ENCODE results near the gene FLNC.

FLNC gene

DNA sequence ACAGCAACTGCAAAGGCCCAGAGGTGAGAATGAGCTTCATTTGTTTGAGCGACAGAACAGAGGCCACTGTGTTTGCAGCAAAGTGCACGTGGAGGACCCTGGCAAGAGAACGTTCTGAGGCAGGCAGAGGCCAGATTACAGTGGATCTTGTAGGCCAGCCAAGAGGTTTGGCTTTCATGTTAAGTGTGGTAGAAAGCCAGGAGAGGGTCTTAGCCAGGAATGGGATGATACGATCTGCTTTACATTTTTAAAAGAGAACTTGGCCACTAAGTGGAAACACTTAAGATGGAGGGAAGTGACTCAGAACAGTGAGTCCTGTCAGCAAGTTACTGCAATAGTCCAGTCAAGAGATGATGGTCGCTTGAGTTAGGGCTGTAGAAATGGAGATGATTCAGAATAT lies 33.9 kb upstream of the FLNC start:
- no peak for DNase-seq
- in situ Hi-C loops (cut with HindIII; ENCODE audit: low pct_ligation_motif_present, low pct_unique_long_range_greater_than_20kb, low sequenced_read_pairs) = no loop called here

DNA sequence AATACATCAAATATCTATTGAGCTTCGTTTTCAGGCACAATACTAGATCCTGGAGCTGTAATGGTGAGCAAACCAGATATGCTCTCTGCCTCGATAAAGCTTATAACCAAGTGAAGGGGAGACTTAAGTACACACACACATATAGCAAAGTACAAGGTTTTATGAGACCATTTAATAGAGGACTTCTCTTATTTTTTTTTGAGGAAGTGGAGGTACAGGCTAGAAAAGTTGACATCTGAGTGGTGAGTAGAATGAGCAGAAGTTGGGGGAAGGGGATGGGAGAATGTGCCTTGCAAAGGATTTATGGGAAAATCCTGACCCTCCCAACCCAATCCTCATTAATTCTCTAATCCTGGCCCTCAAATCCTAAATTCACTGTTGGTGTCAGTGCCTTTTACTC lies 30.8 kb upstream of the FLNC start:
- in situ Hi-C loops (cut with HindIII; ENCODE audit: low pct_ligation_motif_present, low pct_unique_long_range_greater_than_20kb, low sequenced_read_pairs) = no loop called here
- no peak for DNase-seq

DNA sequence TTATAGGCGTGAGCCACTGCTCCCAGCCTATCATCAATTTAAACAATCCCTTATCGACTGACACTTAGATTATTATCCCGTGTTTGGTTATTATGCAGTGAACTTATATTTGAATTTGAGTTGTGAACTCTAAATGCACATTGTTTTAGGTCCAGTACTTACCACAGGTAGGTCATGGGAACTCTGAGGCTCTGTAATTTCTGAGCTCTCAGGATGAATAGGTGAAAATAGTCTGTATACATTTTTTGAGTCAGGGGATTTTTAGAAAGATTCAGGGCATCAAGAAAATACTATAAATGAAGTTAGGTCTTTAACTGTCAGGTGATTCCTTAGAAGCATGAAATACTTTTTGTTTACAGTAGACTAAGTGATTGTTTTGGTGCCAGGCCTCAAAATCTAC lies 29.6 kb upstream of the FLNC start:
- no peak for DNase-seq

DNA sequence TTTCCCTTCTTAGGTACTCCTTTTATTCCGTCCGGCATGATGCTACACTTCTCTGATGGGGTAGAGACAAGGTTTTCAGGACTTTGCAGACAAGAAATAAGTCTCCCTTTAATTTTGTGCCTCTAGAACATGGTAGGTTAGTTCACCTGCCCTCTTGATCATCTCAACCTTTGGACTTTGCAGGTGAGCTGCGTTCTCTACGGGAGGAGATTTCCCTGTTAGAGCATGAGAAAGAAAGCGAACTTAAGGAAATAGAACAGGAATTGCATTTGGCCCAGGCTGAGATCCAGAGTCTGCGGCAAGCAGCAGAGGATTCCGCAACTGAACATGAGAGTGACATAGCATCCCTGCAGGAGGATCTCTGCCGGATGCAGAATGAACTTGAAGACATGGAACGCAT lies 29.2 kb upstream of the FLNC start:
- in situ Hi-C loops (cut with HindIII; ENCODE audit: low pct_ligation_motif_present, low pct_unique_long_range_greater_than_20kb, low sequenced_read_pairs) = no loop called here
- DNase-seq = no peak

More for the DNA sequence above, 29.6 kb upstream of the FLNC start:
- in situ Hi-C loops (cut with HindIII; ENCODE audit: low pct_ligation_motif_present, low pct_unique_long_range_greater_than_20kb, low sequenced_read_pairs) = no loop called here

DNA sequence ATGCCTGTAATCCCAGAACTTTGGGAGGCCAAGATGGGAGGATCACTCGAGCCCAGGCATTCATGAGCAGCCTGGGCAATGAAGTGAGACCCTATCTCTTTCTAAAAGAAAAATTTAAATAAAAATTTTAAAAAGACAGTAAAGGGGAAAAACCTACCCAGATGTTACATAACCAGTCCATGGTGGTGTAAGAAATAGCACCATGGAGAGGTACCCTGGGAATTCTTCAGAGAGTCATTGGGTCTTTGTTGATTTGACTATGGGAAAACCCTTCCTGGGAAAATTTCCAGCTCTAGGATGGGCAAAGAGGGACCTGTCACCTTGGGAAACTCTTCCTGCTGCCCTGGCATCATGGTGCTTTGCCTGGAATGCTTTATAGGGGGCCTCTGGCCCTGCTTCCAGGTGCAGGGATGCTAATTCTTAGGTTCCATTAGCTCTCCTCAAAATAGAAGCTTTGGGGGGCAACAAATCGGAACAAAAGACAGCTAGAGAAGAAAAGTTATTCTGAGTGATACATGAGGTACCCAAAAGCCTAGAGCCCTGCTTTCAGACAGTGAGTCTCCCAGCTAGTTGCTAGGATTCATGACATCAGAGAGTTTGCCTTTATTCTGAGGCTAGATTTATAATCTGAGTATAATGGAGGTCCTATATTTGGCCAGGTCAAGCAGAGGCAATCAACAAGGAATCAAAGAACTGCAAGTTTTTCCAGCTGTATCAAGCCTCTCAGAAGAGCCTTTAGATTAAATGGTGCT lies 28.4 kb upstream of the FLNC start:
- no peak for DNase-seq
- in situ Hi-C loops (cut with HindIII; ENCODE audit: low pct_ligation_motif_present, low pct_unique_long_range_greater_than_20kb, low sequenced_read_pairs) = no loop called here

DNA sequence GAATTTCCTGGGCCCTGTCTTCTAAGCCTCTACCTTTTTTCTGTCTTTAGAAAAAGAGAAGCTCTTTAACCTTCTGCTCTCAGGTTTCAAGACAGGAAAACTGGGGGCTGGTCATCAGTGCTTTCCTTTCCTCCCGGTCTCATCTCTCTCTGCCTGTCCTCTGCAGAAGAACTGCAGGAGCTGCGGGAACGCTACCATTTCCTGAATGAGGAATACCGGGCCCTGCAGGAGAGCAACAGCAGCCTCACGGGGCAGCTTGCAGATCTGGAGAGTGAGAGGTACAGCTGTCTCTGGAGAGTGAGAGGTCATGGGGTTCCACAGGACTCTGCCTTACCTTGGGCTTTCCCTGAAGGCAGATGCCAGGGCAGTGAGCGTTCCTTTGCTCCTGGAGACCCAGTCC lies 25.7 kb upstream of the FLNC start:
- DNase-seq = no peak
- in situ Hi-C loops (cut with HindIII; ENCODE audit: low pct_ligation_motif_present, low pct_unique_long_range_greater_than_20kb, low sequenced_read_pairs) = no loop called here

DNA sequence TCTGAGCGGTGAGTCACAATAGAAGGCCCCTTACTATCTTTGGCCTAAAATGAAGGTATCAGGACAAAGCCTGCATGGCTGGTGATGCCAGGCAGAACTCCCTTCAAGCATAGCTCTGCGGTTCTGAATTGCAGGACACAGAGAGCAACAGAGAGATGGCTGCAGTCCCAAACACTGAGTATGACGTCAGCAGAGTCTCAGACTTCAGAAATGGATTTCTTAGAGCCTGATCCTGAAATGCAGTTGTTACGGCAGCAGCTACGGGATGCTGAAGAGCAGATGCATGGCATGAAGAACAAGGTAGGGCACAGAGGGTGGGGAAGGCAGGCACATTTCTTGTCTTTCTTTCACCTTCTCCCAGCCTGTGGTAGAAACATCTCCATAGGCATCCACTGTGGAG lies 25.0 kb upstream of the FLNC start:
- DNase-seq = no peak
- in situ Hi-C loops (cut with HindIII; ENCODE audit: low pct_ligation_motif_present, low pct_unique_long_range_greater_than_20kb, low sequenced_read_pairs) = no loop called here

DNA sequence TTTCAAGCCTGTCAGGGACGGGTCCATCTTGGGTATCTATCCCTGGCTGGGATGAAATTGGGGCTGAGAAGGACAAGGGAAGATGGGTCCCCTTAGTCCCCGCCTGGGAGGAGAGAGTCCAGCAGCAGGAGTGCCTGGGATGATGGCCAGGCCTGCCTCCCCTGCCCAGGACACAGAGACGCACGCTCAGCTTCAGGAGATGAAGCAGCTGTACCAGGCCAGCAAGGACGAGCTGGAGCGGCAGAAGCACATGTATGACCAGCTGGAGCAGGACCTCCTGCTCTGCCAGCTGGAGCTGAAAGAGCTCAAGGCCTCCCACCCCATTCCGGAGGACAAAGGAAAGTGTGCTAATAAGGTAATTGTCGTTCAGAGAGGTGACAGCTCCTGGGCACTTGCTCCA lies 23.0 kb upstream of the FLNC start:
- in situ Hi-C loops (cut with HindIII; ENCODE audit: low pct_ligation_motif_present, low pct_unique_long_range_greater_than_20kb, low sequenced_read_pairs) = no loop called here
- DNase-seq = no peak

DNA sequence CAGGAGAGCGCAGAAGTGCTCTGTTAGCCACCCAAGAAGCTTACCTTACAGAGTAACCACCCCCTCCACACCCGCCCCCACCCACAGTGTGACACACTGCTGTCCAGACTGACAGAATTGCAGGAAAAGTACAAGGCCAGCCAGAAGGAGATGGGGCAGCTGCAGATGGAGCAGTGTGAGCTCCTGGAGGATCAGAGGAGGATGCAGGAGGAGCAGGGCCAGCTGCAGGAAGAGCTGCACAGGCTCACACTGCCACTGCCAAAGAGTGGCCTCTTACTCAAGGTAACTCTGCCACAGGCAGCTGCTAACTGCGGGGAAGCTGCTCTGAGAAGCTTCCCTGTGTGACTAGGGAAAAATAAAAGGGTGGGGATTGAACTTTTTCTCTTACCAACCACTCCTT lies 20.8 kb upstream of the FLNC start:
- in situ Hi-C loops (cut with HindIII; ENCODE audit: low pct_ligation_motif_present, low pct_unique_long_range_greater_than_20kb, low sequenced_read_pairs) = no loop called here
- no peak for DNase-seq

DNA sequence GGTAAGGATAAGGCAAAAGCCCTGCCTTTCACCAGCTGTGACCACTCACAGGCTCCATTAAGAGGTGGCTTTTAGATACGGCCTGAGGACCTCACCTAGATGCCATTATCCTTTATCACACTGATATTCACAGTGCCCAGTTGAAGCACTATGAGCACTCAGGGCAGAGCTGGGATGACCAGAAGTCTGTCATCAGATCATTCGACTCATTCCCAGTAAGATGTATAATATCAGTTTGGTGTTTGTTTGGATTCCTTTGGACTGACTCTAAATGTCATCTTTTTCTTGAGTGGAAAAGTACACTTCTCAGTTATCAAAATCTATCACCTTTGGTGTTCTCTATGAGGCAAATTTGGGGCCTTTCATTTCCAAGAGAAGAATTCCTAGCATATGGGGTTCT lies 19.7 kb upstream of the FLNC start:
- in situ Hi-C loops (cut with HindIII; ENCODE audit: low pct_ligation_motif_present, low pct_unique_long_range_greater_than_20kb, low sequenced_read_pairs) = no loop called here

DNA sequence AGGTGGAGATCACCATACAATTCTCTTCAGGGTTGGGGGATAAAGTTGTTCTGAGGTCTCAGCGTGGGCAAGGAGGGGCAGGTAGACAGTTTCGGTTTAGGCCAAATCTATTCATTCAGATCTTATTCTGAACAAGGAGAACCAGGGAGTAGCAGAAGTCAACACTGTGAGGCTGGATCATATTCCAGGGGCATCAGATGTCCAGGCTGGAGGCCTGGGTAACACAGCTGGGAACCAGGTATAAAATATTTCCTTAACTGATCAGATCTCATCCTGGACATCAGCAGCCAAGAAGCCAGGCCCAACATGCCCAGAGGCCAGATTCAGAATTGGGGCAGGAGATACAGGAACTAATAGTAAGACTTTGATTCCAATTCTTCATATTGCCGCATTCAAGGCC lies 19.2 kb upstream of the FLNC start:
- no peak for DNase-seq

More for the DNA sequence above, 19.7 kb upstream of the FLNC start:
- DNase-seq = no peak

DNA sequence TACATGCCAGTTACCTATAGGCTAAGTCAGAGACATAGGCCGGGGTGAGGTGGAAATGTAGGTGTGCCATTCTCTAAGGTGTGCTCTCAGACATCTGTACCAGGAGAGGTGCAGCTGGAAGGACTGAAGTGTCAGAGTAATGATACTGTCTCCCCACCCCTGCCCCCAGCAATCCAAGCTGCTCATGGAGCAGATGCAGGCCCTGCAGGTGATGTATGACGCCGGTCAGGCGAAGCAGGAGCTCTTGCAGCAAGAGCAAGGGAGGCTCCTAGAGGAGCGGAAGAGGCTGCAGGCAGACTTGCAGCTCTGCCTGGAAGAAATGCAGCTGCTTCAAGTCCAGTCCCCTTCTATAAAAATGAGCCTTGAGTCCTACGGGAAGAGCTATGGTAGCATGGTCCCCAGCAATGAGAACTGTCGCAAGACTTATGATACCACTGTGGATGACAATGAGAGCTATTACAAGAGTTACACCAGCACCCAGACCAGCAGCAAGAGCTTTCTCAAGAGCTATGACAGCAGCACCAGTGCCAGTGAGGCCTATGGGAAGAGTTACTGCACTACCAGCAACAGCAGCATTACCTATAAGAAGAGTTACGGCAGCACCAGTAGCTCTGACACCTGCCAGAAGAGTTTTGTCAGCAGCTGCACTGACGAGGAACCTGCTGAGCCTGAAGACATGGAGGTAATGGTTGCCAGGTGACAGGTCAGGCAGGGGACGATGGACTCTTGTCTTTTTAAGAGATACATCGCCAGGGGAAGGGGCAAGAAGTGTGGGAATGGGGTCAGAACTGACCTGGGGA lies 18.4 kb upstream of the FLNC start:
- no peak for DNase-seq
- in situ Hi-C loops (cut with HindIII; ENCODE audit: low pct_ligation_motif_present, low pct_unique_long_range_greater_than_20kb, low sequenced_read_pairs) = no loop called here

More for the DNA sequence above, 19.2 kb upstream of the FLNC start:
- in situ Hi-C loops (cut with HindIII; ENCODE audit: low pct_ligation_motif_present, low pct_unique_long_range_greater_than_20kb, low sequenced_read_pairs) = no loop called here

DNA sequence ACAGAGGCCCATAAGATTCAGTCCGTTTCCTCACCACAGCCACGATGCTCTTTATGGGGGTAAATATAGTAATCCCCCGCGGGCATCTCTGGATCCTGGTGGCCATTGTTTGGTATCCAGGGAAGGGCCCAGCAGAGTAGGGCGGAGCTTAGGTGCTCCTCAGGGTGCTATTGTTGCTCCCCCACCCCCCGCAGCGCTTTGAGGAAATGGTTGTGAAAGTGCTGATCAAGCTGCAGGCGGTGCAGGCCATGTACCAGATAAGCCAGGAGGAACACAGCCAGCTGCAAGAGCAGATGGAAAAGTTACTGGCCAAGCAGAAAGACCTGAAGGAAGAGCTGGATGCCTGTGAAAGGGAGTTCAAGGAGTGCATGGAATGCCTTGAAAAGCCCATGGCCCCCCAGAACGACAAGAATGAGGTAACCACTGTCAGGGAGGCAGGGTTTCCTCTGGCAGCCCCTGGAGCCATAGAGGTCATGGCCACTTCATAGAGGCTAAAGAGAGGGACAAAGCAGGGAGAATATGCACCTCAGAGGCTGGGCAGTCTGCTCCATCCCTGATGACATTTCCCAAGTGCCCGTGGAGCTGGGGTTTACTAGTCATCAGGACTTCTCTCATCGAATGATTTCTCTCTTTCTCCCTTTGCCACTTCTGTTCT lies 17.6 kb upstream of the FLNC start:
- in situ Hi-C loops (cut with HindIII; ENCODE audit: low pct_ligation_motif_present, low pct_unique_long_range_greater_than_20kb, low sequenced_read_pairs) = no loop called here

DNA sequence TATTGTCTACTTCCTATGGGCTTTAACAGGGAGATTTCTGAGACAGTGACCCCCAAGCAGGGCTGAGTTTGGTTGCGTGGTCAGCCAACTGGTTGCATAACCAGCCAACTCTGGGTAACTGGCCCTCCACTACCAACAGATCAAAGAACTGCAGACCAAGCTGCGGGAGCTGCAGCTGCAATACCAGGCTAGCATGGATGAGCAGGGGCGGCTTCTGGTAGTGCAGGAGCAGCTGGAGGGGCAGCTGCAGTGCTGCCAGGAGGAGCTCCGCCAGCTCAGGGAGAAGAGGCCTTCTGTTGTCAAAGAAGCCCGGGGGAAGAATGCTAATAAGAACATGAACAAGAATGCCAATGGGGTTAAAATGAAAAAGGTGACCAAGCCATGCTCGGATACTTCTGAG lies 15.7 kb upstream of the FLNC start:
- no peak for DNase-seq
- in situ Hi-C loops (cut with HindIII; ENCODE audit: low pct_ligation_motif_present, low pct_unique_long_range_greater_than_20kb, low sequenced_read_pairs) = no loop called here

More for the DNA sequence above, 17.6 kb upstream of the FLNC start:
- no peak for DNase-seq

DNA sequence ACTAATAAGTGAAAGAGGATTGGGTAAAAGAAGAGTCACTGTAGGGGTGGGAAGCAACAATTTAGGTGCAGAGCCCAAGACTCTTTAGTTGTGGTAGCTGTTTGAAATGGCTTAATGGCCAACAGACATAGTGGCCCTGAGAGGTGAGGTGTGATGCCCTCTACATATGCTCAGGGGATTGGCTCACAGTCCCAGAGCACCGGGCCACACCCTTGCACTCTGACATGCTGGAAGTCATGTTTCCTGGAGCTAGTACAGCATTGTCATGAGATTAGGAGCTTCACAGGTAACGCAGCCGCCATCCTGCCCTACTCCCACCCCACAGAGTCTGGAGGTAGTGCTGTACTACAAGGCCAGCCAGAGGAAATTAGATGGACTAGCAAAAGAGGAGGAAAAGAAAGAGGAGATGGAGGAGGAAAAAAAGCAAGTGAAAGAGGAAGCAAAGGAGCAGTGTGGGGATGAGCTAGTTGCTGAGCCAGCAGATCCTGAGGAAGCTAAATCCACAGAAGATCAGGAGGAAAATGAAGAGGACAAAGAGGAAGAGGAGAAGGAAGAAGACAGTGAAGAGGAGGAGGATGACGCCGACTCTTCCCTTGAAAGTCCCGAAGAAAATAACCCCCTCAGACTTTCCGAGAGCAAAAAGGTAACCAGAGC lies 14.8 kb upstream of the FLNC start:
- in situ Hi-C loops (cut with HindIII; ENCODE audit: low pct_ligation_motif_present, low pct_unique_long_range_greater_than_20kb, low sequenced_read_pairs) = no loop called here
- no peak for DNase-seq

DNA sequence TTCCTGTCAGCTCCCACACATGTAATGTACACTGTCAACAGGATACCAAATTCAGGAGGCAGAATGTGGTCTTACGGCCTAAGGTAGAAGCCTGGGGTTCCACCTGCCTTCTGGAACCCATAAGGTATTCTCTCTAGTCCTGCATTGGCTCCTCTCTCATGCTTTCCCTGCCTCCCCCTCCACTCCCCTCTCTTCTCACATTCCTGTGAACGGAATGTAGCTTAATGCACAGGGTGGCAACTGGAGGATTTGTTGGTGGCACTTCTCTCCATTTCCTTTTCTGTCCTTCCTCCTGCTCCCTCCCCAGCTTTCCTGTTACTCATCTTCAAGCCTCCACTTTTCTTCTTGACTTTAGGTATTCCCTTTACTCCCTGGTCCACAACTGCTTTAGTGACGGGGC lies 11.5 kb upstream of the FLNC start:
- in situ Hi-C loops (cut with HindIII; ENCODE audit: low pct_ligation_motif_present, low pct_unique_long_range_greater_than_20kb, low sequenced_read_pairs) = no loop called here
- DNase-seq = no peak

DNA sequence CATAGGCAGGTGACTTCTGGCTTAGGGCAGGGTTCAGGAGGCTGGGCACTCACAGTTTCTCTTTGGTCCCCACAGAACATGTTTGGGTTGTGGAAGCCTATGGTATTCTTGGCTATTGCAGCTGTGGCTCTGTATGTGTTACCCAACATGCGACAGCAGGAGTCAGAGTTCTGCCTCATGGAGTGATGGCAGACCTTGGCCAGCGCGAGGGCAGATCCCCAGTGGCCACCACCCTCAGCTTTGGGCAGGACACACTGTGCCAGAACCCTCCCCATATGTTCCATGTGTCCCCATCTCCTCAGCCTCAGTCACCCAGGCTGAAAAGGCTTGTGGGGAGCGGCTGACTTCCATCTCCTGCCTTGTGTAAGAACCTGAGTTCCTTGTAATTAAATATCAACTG lies 8.5 kb upstream of the FLNC start:
- no peak for DNase-seq
- in situ Hi-C loops (cut with HindIII; ENCODE audit: low pct_ligation_motif_present, low pct_unique_long_range_greater_than_20kb, low sequenced_read_pairs) = no loop called here

DNA sequence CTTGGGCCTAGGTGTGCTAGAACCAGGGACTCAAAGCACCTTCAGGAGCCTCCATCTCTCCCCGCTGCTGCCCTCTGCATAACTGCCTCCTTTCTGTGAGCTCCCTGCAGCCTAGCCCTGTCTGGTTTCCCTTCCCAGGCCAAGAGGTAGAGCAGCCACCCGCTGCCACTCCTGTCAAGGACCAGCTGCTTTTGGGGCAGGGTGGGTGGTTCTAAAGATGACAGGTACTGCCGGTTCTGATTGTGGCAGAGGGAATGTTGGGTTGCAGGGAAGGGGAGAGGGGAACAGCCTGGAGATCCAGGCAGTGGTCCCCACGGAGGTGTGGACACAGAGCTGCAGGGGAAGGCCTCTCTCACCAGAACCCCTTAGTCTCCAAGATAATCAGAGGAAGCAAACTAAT lies 3.7 kb upstream of the FLNC start:
- no peak for DNase-seq
- in situ Hi-C loops (cut with HindIII; ENCODE audit: low pct_ligation_motif_present, low pct_unique_long_range_greater_than_20kb, low sequenced_read_pairs) = no loop called here

DNA sequence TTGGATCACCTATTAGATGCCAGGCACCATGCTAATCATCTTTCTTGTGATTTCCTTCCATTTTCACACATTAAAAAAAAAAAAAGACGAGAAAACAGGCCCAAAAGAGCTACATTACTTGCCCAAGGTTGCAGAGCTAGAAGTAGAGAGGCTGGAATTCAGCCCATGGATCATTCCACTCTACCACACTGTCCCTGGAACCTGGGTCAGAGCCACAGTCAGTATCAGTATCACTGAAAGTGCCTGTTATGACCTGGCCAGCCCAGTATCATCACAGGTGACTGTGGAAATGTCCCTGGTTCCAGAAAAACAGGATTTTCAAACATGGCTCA lies 3.3 kb upstream of the FLNC start:
- no peak for DNase-seq
- in situ Hi-C loops (cut with HindIII; ENCODE audit: low pct_ligation_motif_present, low pct_unique_long_range_greater_than_20kb, low sequenced_read_pairs) = no loop called here
